VCaP (cell line): ENCODE measurements around the gene ALDH16A1.

ENCODE experiments used
- H3K27ac ChIP-seq: fragments of 450-650 bp; 2 replicates; pipeline ENCODE4 v1.5.1; 2017
- CTCF ChIP-seq: fragments of 450-650 bp; conservative IDR thresholded peaks from 2 replicates; pipeline ENCODE4 v1.5.1; 2017; ENCODE audit warnings: mild to moderate bottlenecking, moderate library complexity

ALDH16A1 gene

GRCh38 chr19:49436381-49437017, 16.5 kb upstream of the ALDH16A1 start:
- TF ChIP-seq CTCF: no peak
- no peak overlapping the region for H3K27ac ChIP-seq

GRCh38 chr19:49437231-49437630, 15.8 kb upstream of the ALDH16A1 start:
- TF ChIP-seq CTCF: no peak
- H3K27ac ChIP-seq: no peak overlapping the region

GRCh38 chr19:49438261-49438660, 14.8 kb upstream of the ALDH16A1 start:
- no peak overlapping the region for H3K27ac ChIP-seq
- no peak for TF ChIP-seq CTCF

GRCh38 chr19:49439836-49440235, 13.2 kb upstream of the ALDH16A1 start:
- no peak overlapping the region for H3K27ac ChIP-seq
- no peak for TF ChIP-seq CTCF

GRCh38 chr19:49440439-49441209, 12.4 kb upstream of the ALDH16A1 start:
- no peak overlapping the region for H3K27ac ChIP-seq
- no peak for TF ChIP-seq CTCF

GRCh38 chr19:49441210-49441959, 11.6 kb upstream of the ALDH16A1 start, which contains the start of gene SLC17A7:
TSS of gene SLC17A7 (minus strand) at chr19:49441527. CDS start at chr19:49441379, 148 bp downstream.
- peak; percentile 13 for TF ChIP-seq CTCF
- peak within 1 kb of the TSS; percentile 78; the same call in 1 of the 2 replicates for H3K27ac ChIP-seq

- no peak overlapping the region for H3K27ac ChIP-seq
- no peak for TF ChIP-seq CTCF
These were observed 11.1 kb upstream of the ALDH16A1 start for GRCh38 chr19:49441960-49442350.
